ENCODE measurements around the gene ZNF138.
"Not testable (repeated sequence)": the region's sequence is repeated elsewhere in the genome, so short reads cannot be mapped to it uniquely, and the experiment has no call there.

ZNF138 gene

GRCh38 chr7:64838051-64838450 is 43.8 kb downstream of the ZNF138 start:
- FAIRE-seq; DNase-seq (ENCODE audit: low spot score): not testable (repeated sequence)

GRCh38 chr7:64838691-64839090 is 44.5 kb downstream of the ZNF138 start:
- DNase-seq (ENCODE audit: low spot score) = no peak
- no peak for FAIRE-seq

GRCh38 chr7:64839910-64840309 is 45.7 kb downstream of the ZNF138 start:
- no peak for FAIRE-seq

GRCh38 chr7:64849250-64849923 is 55.2 kb downstream of the ZNF138 start:
- no peak for DNase-seq (ENCODE audit: low spot score)
- FAIRE-seq = no peak

More at GRCh38 chr7:64839910-64840309, 45.7 kb downstream of the ZNF138 start:
- no peak for DNase-seq (ENCODE audit: low spot score)

- FAIRE-seq = no peak
- DNase-seq (ENCODE audit: low spot score) = no peak
Measured at GRCh38 chr7:64849924-64850499, 55.8 kb downstream of the ZNF138 start.

- FAIRE-seq (no peak), DNase-seq (ENCODE audit: low spot score) (no peak)
Measured at GRCh38 chr7:64853679-64854078, 59.5 kb downstream of the ZNF138 start.

- no peak for FAIRE-seq
- no peak for DNase-seq (ENCODE audit: low spot score)
Measured at GRCh38 chr7:64854969-64855368, 60.7 kb downstream of the ZNF138 start.

GRCh38 chr7:64863021-64863420 is 68.8 kb downstream of the ZNF138 start:
- DNase-seq (ENCODE audit: low spot score) (no peak), FAIRE-seq (no peak)

GRCh38 chr7:64863530-64863929 is 69.3 kb downstream of the ZNF138 start:
- DNase-seq (ENCODE audit: low spot score); FAIRE-seq: not testable (repeated sequence)

GRCh38 chr7:64863969-64864368 is 69.7 kb downstream of the ZNF138 start:
- DNase-seq (ENCODE audit: low spot score) (no peak), FAIRE-seq (no peak)

GRCh38 chr7:64867863-64868440 is 73.7 kb downstream of the ZNF138 start:
- DNase-seq (ENCODE audit: low spot score) = no peak
- no peak for FAIRE-seq

- no peak for FAIRE-seq
- DNase-seq (ENCODE audit: low spot score) = no peak
Measured at GRCh38 chr7:64868499-64868898, 74.3 kb downstream of the ZNF138 start.

- no peak for DNase-seq (ENCODE audit: low spot score)
- no peak for FAIRE-seq
Measured at GRCh38 chr7:64869121-64869725, 75.0 kb downstream of the ZNF138 start.

- no peak for DNase-seq (ENCODE audit: low spot score)
- FAIRE-seq = no peak
Measured at GRCh38 chr7:64869912-64870562, 75.8 kb downstream of the ZNF138 start.

- FAIRE-seq = no peak
Measured at GRCh38 chr7:64870656-64871055, 76.4 kb downstream of the ZNF138 start.

GRCh38 chr7:64871761-64872160 is 77.5 kb downstream of the ZNF138 start:
- no peak for FAIRE-seq
- DNase-seq (ENCODE audit: low spot score) = no peak

More at GRCh38 chr7:64870656-64871055, 76.4 kb downstream of the ZNF138 start:
- DNase-seq (ENCODE audit: low spot score) = no peak

GRCh38 chr7:64872351-64873154 is 78.3 kb downstream of the ZNF138 start:
- FAIRE-seq = no peak
- no peak for DNase-seq (ENCODE audit: low spot score)

GRCh38 chr7:64873155-64873500 is 78.9 kb downstream of the ZNF138 start:
- FAIRE-seq = no peak
- DNase-seq (ENCODE audit: low spot score) = no peak

- no peak for FAIRE-seq
- DNase-seq (ENCODE audit: low spot score) = no peak
Measured at GRCh38 chr7:64873517-64873916, 79.3 kb downstream of the ZNF138 start.

- DNase-seq (ENCODE audit: low spot score) (peak; percentile 79), FAIRE-seq (no peak)
Measured at GRCh38 chr7:64874114-64874513, 79.9 kb downstream of the ZNF138 start.

Data from urothelium cell line (cell line).